CD4-positive, alpha-beta T cell treated with Interleukin-4 for 4 hours (primary cell): ENCODE data around the gene FAM204A.

Experiments used
- DNase-seq: peaks from one replicate; pipeline ENCODE4 v3.0.0-alpha.2; 2020

The FAM204A gene

DNA sequence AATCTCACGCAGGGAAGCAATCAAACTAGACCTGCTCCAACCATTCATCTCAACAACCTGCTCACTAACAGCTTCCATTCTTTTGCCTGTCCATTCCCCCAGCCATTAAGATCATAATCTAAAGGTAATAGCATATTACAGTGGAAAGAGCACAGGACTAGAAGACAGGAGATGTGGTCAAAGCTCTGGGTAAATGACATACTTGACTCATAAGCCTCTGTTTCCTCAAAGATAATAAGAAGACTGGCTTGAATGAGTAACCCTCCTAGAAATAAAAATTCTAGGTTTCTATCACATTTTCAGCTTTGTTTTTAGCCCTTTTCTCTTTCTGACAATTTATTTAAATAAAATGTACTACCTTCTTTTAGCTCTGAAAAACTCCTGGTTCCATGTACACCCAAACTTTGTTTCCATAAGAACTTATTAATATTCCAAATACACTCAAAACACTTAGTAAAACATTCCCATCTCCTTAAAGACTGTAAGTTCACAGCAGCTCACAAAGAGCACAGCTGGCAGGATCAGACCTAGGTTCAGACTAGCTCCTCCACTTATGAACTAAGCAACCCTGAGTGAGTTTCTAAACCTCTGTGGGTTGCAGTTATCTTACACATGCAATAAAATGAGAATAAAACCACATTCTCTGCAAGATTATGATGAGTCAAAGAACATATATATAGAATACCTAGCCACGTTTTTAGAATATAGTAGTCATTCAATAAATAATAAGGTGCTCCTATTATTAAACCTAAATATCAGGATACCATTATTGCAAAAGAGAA, 11.6 kb downstream of the FAM204A start:
- no peak for DNase-seq

DNA sequence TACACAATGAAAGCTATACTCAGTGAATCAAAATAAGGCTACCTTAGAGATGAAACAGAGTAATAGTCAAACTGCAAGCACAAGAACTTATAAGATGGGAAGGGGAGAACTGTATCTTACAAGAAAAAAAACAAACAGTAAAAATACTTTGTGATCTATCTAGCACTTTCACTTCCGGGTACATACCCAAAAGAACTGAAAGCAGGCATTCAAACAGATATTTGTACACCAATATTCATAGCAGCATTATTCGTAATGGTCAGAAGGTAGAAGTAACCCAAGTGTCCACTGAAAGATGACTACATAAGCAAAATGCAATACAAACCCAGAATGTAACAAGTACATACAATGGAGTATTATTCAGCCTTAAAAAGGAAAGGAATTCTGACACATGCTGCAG, 18.0 kb downstream of the FAM204A start:
- no peak for DNase-seq

DNA sequence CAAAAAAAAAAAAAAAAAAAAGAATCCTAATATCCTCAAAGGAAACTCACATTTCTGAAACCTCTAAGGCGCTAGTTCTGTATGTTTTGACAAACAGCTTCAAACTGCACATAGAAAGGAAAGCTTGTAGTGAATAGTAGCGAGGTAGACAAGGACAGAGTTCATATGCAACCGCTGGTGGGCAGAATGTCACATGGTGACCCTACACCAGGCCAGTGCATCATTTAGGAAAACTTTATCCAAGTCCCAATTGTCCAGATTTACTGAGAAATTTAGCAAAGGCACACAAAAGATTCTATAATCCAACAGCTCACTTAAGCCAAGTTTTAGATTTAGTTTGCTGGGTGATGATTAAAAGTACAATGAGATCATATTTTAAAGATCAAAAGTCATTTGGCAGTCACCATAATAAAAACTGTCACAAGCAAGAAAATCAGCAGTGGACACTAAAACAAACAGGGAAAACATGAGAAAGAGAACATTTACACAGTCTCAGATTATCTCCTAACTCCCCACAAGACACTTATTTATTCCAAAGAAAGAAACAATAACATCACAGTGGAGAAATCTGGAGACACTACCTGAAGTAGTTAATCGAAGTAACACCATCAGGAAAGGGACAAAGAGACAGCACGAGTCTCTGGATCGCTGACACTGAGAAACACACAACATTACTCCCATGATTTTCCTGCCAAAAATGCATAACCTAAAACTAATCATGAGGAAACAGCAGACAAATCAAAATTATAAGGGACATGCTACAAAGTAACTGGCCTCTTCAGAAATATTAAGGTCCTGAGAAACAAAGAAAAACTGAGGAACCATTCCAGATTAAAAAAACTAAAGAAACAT, 20.2 kb downstream of the FAM204A start:
- DNase-seq, result no peak

DNA sequence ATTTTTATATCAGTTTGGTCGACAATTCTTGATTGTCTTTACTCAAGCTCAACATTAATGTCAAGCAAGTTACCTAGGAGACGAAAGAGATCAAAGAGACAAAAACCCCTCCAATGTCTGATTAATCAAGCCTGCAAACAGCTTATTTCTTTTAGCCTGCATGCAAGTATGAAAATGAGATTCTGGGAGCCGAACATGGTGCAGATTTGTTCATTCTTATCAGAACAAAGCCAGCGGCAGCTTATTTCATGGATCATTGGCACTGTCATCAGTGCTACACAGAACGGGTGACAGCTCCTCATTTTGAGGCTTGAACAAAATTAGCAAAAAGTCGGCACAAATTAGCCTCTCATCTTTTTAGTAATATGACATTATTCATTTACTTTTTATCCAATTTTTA, 26.5 kb downstream of the FAM204A start:
- no peak for DNase-seq

DNA sequence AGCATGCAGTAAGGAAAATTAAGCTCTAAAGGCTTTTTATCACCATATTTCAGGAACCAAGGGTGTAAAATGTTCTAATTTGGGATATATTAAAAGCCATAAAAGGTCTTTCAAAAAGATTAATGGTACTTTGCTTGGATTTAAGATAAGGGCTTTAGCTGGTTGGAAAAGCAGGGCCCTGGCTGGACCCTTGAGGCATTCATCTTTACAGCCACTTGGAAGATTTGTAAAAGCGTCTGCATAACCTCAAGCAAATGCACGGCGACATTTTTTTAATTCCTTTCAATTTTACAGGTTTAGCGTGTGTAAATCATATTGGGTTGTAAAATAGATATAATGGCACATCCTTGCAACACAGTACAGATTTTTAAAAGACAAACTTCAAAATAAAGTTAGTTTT, 27.2 kb downstream of the FAM204A start:
- no peak for DNase-seq

DNA sequence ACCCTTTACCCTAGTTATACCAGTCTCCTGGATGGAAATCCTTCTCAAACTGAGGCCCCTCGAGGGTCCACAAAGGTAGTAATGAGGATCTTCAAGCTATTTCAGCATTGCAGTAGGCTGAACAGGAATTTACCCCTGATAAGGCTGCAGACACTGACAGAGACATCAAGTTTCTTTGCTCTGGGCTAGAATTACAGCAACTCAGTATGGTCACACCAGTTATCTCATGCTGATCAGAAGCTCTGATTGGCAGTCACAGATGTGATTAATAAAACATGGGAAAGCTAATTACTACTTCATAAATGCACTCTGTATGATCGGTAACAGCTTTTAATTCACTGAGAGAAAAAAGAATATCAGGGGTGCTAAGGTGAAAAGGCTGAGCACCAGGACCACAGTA, 30.6 kb downstream of the FAM204A start:
- DNase-seq, result no peak

DNA sequence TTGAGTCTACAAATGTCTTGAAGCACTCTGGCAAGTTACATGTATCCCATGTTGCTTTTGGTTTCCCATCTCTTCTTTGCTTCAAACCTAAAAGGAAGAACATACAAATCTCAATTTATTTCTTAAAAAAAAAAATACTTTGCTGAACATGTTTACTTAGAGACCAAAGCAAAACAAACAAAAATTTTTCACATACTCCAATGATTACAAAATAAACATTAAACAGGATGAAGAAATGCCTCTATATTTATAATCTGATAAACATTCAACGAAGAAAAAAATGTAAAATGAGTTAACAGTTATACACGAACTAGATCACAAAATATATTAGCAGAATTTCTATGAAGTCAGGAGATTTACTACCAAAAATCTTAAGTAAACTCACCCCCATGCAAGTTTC, 31.3 kb downstream of the FAM204A start:
- DNase-seq, result no peak

DNA sequence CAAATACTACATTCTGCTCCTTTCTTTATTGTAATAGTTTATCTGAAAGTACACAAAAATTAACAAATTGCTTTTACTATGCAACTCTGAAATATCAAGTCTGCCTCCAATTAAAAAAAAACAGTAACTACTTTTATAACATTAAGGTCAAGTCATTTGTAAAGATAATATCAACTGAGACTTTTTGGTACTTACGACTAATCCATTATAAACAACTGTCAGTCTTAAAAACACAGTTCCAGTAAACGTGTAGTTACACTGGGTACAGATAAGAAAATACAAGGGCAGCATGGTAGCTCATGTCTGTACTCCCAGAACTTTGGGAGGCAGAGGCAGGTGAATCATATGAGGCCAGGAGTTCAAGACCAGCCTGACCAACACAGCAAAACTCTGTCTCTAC, 32.2 kb downstream of the FAM204A start:
- no peak for DNase-seq

DNA sequence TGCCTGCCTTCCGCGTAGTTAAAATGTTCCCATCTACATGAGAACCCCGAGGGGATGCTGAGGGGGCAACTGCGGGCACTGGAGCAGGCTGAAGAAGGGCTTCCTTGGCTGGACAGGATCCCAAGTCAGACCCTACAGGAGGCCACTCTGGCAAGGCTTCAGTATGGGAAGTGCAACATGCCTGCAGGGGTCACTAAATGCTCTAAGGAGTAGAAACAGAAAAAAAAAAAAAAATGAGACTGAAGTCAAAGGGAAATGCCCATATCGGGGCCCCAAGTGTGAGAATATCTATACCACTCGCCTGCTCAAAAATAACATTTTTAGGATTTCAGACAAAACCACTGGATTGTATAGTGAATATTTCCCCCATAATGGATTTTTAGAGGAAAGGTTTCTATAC, 33.5 kb downstream of the FAM204A start:
- DNase-seq, result no peak

DNA sequence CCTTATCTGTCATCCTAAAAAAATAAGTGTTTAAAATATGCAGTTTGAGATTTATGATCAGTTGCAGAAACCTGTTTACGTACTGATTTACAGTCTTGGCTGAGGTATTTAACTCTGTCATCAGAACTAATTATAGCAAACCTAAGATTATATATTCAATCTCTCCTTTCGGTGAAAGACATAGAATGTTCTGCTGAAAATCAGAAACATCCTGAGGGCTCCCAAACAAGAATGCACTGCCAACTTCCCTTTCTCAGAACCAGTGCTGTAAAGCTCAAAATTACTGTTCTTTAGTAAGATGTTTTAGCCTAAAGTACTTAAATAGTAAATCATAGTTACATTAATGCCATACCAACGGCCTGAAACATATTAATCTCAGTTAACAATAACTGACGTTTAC, 34.3 kb downstream of the FAM204A start:
- no peak for DNase-seq

DNA sequence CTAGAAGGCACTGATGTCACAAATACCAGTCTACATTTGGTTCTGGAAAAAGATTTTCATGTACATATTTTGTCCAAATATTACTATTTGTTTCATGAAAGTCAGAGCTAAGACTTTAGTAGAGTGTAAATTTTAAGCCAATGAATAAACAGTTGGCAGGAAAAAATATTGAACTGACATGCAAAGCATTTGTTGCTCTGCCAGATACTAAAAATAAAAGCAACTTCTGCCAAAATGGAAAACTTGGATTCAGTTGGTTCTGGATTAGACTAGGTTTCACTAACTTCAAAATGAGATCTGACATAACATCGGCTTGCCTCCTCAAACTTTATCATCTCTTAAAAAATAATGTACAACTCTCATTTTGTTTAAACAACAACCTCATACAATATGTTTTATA, 34.9 kb downstream of the FAM204A start:
- DNase-seq, result no peak

DNA sequence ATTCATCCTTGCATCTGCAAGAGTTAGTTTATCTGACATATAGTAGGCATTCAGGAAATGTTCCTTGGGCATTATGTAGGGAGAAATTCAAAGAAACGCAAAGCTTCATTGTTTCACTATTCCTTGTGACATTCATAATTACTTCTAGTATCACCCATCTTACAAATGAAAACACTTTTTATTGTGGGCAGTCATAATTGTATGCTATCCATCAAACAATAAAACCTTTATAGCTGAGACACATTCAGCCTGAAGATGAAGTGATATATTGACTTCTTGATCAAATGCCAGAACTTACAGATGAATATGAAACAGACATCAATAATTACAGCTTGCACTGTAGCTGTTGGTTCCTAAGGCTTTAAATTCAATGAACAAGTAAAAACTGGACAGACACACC, 36.4 kb downstream of the FAM204A start:
- DNase-seq, result no peak

DNA sequence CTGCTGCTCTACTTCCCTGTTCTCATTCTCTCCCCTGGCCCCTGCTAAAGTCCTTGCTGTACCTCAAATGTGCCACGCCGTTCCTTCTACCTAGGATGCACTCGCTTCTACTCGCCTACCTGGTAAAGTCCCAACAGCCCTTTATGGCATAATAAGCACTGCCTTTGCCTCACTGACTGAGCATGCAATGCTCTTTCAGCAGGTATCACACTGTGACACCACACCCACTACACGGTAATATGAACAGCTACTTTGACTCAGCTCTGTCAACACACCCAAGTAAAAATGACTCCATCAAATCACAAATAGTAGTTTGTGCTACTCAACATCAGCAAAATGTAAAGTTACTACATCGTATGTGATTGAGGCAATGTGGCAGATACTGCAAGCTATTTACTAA, 37.6 kb downstream of the FAM204A start:
- DNase-seq, result no peak

DNA sequence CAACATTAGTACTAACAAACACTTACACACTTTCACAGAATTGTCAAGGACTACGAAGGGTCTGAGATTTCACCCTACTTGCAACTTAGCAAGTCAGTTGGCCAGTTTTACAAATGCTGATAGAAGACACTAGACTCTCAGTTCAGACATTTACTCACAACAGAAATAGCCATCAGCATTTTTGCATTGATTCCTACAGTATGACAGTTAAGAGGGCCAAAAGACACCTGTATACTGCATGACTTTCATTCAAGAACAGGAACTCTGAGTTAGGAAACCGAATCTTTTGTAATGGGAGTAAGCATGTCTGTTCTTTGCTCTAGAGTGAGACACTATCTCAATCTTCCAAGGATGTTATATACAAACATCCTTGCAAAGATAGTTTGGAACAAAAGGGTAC, 40.9 kb downstream of the FAM204A start:
- no peak for DNase-seq

DNA sequence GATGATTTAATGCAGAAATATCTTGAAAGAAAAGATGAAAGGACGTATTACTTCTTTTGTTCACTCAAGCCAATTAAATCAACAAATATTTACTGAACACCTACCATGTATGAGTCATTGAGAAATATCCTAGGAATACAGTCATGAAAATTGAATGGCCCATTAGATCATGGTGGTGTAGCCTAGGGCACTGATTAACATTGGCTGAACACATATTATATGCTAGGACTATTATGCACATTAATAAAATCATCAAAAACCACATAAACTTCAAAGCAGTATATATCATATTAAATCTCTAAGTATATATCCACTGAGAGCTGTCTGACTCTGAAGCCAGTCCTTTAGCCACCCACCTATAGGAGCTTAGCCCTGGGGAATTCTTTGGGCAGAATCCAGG, 41.8 kb downstream of the FAM204A start:
- DNase-seq, result no peak

DNA sequence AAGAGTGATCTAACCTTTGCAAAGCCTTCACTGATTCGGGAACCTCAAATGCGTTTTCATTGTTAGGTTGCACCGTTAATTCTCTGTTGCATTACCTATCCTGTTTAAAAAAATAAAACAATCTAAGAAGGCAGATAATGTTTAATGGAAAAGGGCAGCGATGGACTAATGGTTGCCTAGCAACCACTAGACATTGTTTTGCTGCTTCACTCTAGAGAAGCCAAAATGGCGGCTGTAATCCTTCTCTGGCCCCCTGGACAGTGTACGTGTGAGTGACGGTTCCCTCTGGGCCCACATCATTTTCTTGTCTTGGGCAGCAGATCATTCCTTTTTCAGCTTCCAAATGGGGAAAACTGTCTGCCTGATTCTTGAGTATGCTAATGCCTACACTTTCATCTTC, 43.3 kb downstream of the FAM204A start:
- DNase-seq, result no peak

DNA sequence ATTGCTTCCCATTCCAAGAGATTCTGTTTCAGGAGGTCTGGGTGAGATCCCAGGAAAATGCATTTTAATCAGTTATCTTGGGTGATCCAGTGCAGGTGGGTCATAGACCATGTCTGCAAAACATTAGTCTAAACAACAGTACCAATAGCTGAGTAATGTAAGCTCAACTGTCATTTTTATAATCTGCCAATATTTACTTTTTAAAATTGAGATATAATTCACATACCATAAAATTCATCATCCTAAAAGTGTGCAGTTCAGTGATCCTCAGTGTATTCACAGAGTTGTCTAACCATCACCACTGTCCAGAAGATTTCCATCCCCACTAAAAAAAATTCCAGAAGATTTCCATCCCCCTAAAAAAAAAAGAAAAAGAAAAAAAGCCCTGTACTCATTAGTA, 51.0 kb downstream of the FAM204A start:
- no peak for DNase-seq

DNA sequence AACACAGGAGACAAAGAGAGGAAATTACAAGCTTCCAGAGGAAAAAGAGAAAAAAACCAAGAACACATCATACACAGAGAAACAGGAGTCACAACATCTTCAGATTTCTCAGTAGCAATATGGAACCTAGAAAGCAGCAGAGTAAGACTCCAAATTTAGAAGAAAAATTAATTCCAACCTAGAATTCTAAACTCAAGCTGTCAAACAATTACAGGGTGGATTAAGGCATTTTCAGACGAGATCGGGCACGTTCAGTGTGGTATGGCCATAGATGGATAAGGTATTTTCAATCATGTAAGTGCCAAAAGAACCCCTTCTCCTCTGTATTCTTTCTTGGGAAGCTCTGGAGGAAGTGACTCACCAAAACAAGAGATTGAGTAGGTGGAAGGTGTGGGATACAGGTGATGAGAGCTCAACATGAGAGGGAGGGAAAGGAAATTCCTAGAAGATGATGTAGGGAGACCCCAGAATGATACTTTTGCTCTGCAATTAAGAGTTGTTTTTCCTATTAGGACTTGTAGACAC, 51.6 kb downstream of the FAM204A start:
- no peak for DNase-seq

DNA sequence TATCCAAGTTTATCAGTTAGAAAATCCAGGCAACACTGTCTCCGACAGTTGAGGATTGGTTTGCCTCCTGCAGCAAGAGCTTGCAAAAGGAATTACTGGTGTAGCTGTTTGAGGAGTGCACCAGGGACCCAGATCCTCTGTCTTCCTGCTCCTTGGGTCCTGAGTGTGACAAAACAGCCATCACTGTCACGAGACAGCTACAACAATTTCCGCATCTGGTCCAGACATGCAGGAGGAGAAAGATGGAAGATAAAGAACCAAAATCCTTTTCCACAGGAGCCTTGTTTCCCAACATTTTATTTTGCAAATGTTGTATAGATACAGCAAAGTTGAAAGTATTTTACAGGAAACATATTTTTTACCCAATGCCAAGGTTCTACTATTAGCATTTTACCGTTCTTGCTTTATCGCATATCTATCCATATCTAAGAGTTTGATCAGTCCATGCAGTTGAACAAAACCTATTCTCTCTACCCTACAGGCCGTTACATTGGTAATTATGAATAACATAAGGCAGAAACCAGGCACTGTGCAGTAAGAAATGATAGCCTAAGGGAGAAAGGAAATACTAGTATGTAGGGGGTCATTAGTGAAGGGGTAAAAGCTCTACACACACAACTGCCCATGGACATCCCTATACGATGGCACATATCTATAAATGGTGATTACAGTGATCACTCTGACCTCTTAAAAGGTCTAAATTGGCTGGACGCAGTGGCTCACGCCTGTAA, 54.9 kb downstream of the FAM204A start:
- no peak for DNase-seq

DNA sequence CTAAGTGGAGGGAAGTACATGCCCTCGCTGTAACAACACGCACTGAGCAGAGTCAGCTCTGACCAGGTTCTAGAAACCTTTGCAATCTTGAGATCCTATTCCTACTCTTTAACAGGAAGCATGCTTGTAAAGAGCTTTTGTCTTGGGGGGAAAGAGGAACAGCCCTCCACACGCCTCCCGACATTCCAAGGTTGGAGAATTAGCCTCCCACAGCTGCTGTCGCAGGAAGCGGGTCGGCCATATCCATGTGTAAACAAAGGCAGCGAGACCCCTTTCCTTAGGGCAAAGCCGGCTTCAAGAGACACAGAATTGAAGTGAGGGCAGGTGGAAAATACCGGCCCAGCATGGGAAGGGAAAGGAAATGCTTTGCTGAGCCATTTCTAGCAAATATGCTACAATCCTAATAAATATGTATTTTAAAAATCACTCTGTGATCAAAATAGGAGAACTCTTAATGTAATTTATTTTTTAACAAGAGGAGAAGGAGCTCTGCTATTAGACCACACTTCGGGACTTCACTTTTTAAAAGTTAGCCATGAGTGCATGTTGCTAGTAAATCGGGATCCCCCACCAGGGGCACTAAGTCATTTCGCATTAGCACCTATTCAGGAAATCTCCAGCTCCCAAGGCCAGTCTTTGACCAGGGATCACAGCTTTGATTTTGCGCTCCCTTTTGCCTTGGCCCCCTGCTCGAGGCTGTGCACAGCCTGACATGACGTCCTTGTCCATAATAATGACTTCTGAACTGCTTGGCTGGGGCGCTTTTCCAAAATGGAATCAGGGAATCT, 55.9 kb downstream of the FAM204A start:
- DNase-seq, result no peak

DNA sequence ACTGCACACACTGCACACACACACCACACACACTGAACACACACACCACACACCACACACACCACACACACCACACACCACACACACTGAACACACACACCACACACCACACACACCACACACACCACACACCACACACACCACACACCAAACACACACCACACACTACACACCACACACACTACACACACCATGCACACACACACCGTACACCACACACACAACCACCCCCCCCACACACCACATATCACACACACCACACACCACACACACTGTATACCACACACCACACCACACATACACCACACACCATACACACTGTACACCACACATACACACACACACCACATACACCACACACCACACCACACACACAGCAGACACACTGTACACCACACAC, 59.5 kb downstream of the FAM204A start:
- DNase-seq, result no peak

DNA sequence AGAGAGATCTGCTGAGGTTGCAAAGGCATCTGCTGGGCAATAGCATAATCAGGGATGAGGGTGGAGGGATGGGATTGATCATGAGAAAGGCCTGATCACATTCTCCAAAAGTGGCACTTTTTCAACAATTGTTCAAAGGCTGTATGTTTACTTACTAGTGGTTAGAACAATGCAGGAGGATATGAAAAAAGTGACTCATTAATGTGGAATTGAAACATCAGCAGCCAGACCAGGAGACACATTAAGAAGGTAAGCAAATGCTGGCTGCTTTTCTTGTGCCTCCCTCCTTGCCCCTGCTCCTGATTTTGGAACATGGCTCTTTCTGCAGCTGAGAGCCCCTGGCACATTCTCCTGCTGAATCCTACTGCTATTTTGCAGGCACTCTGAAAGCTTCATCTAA, 63.5 kb downstream of the FAM204A start:
- DNase-seq, result no peak

DNA sequence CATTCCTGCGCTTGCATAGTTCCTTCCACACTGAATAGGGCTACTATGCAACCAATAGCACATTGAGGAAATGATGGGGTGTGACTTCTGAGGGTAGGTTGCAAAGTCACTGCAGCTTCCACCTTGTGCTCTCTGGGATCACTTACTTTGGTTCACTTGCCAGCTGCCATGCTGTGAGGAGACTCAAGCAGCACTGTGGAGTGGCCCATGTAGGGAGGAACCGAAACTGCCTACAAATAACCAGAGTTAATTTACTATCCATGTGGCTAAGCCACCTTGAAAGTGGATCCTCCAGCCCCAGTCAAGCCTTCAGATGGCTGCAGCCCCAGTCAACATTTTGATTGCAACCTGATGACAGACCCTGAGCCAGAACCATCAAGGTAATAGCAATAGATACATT, 64.3 kb downstream of the FAM204A start:
- DNase-seq, result no peak
